NCI-H226 (cell line): Measurements from ENCODE around the gene OGFR.

Experiments used
- DNase-seq: peaks from one replicate; pipeline ENCODE4 v3.0.0-alpha.2; 2015

OGFR gene

GRCh38 chr20:62815066-62815991 lies 10.7 kb downstream of the OGFR start:
- peak; percentile 78 for DNase-seq

DNA sequence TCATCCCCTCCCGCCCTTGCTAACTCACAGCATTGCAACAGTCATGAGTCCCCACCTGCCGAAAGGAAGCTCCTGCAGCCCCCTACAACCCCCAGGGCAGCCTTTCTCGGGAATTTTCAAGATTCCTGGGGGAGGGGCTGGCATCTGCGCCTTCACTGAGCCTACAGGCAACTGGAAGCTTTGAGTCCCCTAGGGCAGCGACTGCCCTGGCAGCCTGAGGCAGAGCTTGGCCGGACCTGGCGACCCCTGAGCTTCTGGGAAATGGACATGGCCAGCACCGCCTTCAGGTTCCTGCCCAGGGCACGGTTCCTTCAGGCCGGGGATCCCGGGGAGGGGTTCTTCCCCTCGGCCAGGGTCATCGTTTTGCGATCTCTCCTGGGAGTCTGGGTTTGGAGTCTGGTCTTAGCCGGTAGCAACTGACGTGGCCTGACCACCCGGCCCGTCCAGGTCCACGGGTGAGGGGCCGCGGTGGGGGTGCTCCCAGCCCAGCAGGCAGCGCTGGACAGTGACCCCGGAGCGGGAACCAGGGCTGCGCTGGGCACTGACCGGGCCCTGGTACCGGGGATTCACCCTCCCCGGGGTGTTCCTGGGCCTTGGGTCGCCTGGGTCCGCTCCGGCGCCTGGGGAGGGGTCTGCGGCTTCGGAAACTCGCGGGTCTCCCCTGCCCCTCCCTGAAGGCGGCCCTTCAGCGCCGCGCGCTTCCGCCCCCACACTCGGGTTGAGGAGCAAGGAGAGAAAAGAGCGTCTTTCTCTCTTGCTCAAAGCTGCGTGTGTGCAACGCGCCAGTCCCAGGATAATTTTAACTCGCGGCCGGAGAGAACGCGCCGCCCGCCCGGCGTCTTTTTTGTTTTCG lies 11.6 kb downstream of the OGFR start:
- DNase-seq: no peak

- no peak for DNase-seq
These were observed 12.5 kb downstream of the OGFR start, which contains the start of gene COL9A3 for GRCh38 chr20:62816884-62817873. TSS of gene COL9A3 (plus strand) at chr20:62817050. CDS start at chr20:62817065, 15 bp downstream.

GRCh38 chr20:62817975-62818591 lies 13.4 kb downstream of the OGFR start:
- DNase-seq: no peak

- peak; percentile 80 for DNase-seq
These were observed 14.2 kb downstream of the OGFR start for GRCh38 chr20:62818592-62819493.

GRCh38 chr20:62819494-62820174 lies 15.0 kb downstream of the OGFR start:
- peak; percentile 62 for DNase-seq

GRCh38 chr20:62820208-62820961 lies 15.8 kb downstream of the OGFR start:
- DNase-seq: no peak

- no peak for DNase-seq
These were observed 16.5 kb downstream of the OGFR start for GRCh38 chr20:62820962-62821725.

DNA sequence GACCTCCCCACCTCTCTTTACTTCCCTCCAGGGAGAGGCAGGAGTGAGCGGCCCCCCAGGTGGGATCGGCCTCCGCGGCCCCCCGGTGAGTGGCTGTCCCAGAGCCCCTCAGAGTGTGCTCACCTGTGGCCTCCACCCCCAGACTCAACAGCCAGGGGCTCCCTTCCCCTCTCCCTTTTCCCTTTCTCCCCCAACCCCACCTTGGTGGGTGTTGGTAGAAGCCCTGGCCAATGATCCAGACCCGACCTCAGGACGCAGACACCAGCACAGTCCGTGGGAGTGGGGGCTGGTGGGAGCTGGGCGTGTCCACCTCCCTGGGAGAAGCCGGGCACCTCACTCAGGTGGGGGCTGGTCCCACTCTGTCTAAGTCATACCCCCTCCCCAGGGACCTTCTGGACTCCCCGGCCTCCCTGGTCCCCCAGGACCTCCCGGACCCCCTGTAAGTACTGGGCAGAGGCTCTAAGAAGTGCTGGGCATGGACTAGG lies 17.1 kb downstream of the OGFR start:
- no peak for DNase-seq

- DNase-seq: no peak
These were observed 17.7 kb downstream of the OGFR start for GRCh38 chr20:62822239-62822787.

GRCh38 chr20:62822788-62823651 lies 18.4 kb downstream of the OGFR start:
- DNase-seq: no peak

- no peak for DNase-seq
These were observed 19.2 kb downstream of the OGFR start for GRCh38 chr20:62823688-62824475.

DNA sequence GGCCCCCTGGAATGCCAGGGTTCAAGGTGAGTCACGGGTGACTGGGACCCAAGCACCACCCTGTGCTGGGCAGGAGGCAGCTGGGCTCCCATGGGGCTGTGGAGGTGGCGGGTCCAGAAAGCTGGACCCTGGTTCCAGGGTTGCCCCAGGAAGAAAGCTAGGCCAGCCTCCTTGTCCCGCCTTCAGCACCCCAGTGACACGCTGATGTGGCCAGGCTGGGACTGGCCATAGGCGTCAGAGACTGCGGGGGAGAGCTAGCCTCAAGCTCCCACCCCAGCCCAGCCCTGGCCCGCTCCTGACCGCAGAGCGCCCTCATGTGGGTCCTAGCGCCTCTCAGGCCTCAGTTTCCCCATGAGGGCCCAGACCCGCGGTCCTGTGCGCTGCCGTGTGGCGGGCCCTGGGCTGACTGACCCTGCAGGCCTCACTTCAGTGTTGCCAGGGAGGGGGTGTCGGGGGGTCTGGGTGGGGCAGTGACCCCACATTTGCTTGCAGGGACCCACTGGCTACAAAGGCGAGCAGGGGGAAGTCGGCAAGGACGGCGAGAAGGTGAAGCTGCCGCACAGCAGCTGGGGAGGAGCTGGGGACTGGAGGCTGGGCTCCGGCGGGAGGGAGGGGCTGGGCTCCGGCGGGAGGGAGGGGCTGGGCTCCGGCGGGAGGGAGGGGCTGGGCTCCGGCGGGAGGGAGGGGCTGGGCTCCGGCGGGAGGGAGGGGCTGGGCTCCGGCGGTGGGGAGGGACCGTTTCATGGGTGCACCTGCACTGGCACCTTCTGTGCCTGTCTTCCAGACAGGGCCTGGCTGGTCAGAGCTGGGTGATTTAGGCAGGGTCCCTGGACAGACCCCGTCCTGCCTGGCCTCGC lies 20.1 kb downstream of the OGFR start:
- no peak for DNase-seq

- no peak for DNase-seq
These were observed 20.8 kb downstream of the OGFR start for GRCh38 chr20:62825333-62825985.
